Liver (tissue), 9 donors: ENCODE measurements around the gene EVI5. TPM values are rescaled to one million over a fixed set of nuclear protein-coding genes. Genes with fewer than 3 reads are reported as not detected.
A peak's percentile ranks its signal among the peaks of the same experiment; 100 is the strongest.

Experiments used
- DNase-seq: peaks from one replicate; pipeline ENCODE4 v3.0.0-alpha.2; 2017; ENCODE audit warnings: low spot score
- H3K27ac ChIP-seq, 2 donors: one replicate each; pipeline ENCODE4 v1.7.0; 2013; ENCODE audit warnings: inconsistent platforms in 2 of 2, low read length in 2 of 2, control low read depth in 1 of 2, low read depth in 1 of 2, mild to moderate bottlenecking in 1 of 2
- H3K27me3 ChIP-seq, 4 donors: one replicate each; pipeline versions ENCODE4 v1.6.1 to v1.7.0; 2013; ENCODE audit warnings: low read length in 3 of 4, inconsistent platforms in 1 of 4, mild to moderate bottlenecking in 1 of 4, moderate library complexity in 1 of 4; ENCODE audit not compliant: control insufficient read depth in 4 of 4, insufficient read depth in 4 of 4
- H3K36me3 ChIP-seq, 4 donors: one replicate each; pipeline versions ENCODE4 v1.6.1 to v1.7.0; 2013; ENCODE audit warnings: low read length in 3 of 4, mild to moderate bottlenecking in 3 of 4, low read depth in 1 of 4, moderate library complexity in 1 of 4; ENCODE audit not compliant: control insufficient read depth in 4 of 4, insufficient read depth in 3 of 4
- H3K4me1 ChIP-seq, 4 donors: one replicate each; pipeline versions ENCODE4 v1.6.1 to v1.7.0; 2013; ENCODE audit warnings: low read length in 3 of 4, mild to moderate bottlenecking in 3 of 4, moderate library complexity in 1 of 4; ENCODE audit not compliant: control insufficient read depth in 4 of 4, insufficient read depth in 4 of 4
- H3K4me3 ChIP-seq, 3 donors: one replicate each; pipeline versions ENCODE4 v1.6.1 to v1.7.0; 2013; ENCODE audit warnings: low read length in 3 of 3, control low read depth in 1 of 3, low read depth in 1 of 3, mild to moderate bottlenecking in 1 of 3
- H3K9ac ChIP-seq, 2 donors: one replicate each; pipeline ENCODE4 v1.7.0; 2013; ENCODE audit warnings: low read length in 2 of 2, mild to moderate bottlenecking in 2 of 2, moderate library complexity in 2 of 2, control low read depth in 1 of 2, low read depth in 1 of 2
- H3K9me3 ChIP-seq, 4 donors: one replicate each; pipeline versions ENCODE4 v1.6.1 to v1.7.0; 2013; ENCODE audit warnings: low read length in 3 of 4; ENCODE audit not compliant: control insufficient read depth in 4 of 4
- FOXA1 ChIP-seq: IDR thresholded peaks from 2 replicates; pipeline ENCODE4 v1.6.1; 2016; ENCODE audit warnings: antibody characterized with exemption
- FOXA2 ChIP-seq: IDR thresholded peaks from 2 replicates; pipeline ENCODE4 v1.6.1; 2016; ENCODE audit warnings: antibody characterized with exemption
- GABPA ChIP-seq, 2 donors: IDR thresholded peaks in 1 of 2; conservative IDR thresholded peaks in 1 of 2; 2 replicates each; pipeline ENCODE4 v1.6.1; 2016; ENCODE audit warnings: antibody characterized with exemption in 2 of 2, mild to moderate bottlenecking in 1 of 2, moderate library complexity in 1 of 2
- JUND ChIP-seq, 2 donors: IDR thresholded peaks; 2 replicates each; pipeline ENCODE4 v1.6.1; 2016; ENCODE audit warnings: antibody characterized with exemption in 2 of 2
- NR2F2 ChIP-seq: IDR thresholded peaks from 2 replicates; pipeline ENCODE4 v1.6.1; 2016; ENCODE audit warnings: antibody characterized with exemption
- RXRA ChIP-seq, 2 donors: IDR thresholded peaks; 2 replicates each; pipeline ENCODE4 v1.6.1; 2017 to 2018; ENCODE audit warnings: antibody characterized with exemption in 2 of 2, mild to moderate bottlenecking in 1 of 2
- SP1 ChIP-seq: IDR thresholded peaks from 2 replicates; pipeline ENCODE4 v1.6.1; 2018; ENCODE audit warnings: antibody characterized with exemption, mild to moderate bottlenecking
- TAF1 ChIP-seq: conservative IDR thresholded peaks from 2 replicates; pipeline ENCODE4 v1.6.1; 2016; ENCODE audit warnings: antibody characterized with exemption, mild to moderate bottlenecking
- ZBTB33 ChIP-seq: IDR thresholded peaks from 2 replicates; pipeline ENCODE4 v1.6.1; 2016; ENCODE audit warnings: antibody characterized with exemption
- WGBS: extraction: QIAGEN DNeasy Blood & Tissue Kit; methylation state at CpG from one replicate; pipeline ENCODE4 v1.1.7; 2013; 5-methylcytosine and 5-hydroxymethylcytosine counted together
- polyA plus RNA-seq, 2 donors: library from polyadenylated mRNA; stranded (reverse) in 1 of 2; unstranded in 1 of 2; fragments of 200-250 nt in 1 of 2; fragments of >200 nt in 1 of 2; fragmentation: Nextera tagmentation in 1 of 2; extraction: Ambion mirVana in 1 of 2; gene quantifications; one replicate each; pipeline versions ENCODE4 v1.2.1 to v1.2.3, GENCODE V29; 2013 to 2015
- total RNA-seq, 2 donors: library from RNA; depleted of rRNA; stranded (reverse); fragments of >200 nt; gene quantifications; one replicate each; pipeline ENCODE4 v1.2.3, GENCODE V29; 2014
- TF ChIP-seq, protein P1 (sequence below): IDR thresholded peaks from 2 replicates; pipeline ENCODE4 v1.6.1; 2016; ENCODE audit warnings: antibody characterized with exemption
- TF ChIP-seq, protein P2 (sequence below): fragments of 150-350 bp; IDR thresholded peaks from 2 replicates; pipeline ENCODE4 v1.5.1; 2017; ENCODE audit warnings: improper control_type of control experiment, low read depth, low read length; ENCODE audit not compliant: missing input control
- donor health status: healthy.
- donor health status: healthy.
- donor health status: healthy.
- donor health status: healthy.
- donor health status: healthy.

EVI5 gene
- total and polyA plus RNA-seq, 4 donors, result 4.0 to 35.9 (median 19.1) TPM

GRCh38 chr1:92480200-92480812, 304.6 kb downstream of the EVI5 start:
- no peaks in the 10 kb centered on the region for H3K36me3 ChIP-seq
- H3K27ac ChIP-seq, result no peak overlapping the region
- H3K9me3 ChIP-seq, result no peaks in the 10 kb centered on the region
- peaks cover 20 to 47% (median 39%) of the 10 kb centered on the region in 4 donors for H3K4me1 ChIP-seq
- DNase-seq, result no peak
- peaks cover 0 to 14% (median 3%) of the 10 kb centered on the region in 4 donors for H3K27me3 ChIP-seq
- 27% methylated on average over 59 of the region's 59 CpGs for whole genome bisulfite sequencing
- H3K4me3 ChIP-seq, result peak overlapping the region in 1 of 3 donors; percentile 15
- no peak for TF ChIP-seq NR2F2
- TF ChIP-seq FOXA1, result no peak
- TF ChIP-seq TAF1, result no peak
- TF ChIP-seq, protein P1, sequence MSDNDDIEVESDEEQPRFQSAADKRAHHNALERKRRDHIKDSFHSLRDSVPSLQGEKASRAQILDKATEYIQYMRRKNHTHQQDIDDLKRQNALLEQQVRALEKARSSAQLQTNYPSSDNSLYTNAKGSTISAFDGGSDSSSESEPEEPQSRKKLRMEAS, result no peak
- TF ChIP-seq GABPA (IDR thresholded peaks at IDR 0.05 in 1 of 2, conservative IDR thresholded peaks at IDR 0.05 in 1 of 2), result no peak
- no peak for TF ChIP-seq ZBTB33
- H3K9ac ChIP-seq, result no peak overlapping the region

GRCh38 chr1:92479587-92479986, 305.3 kb downstream of the EVI5 start:
- no peak overlapping the region for H3K4me3 ChIP-seq
- TF ChIP-seq JUND (IDR thresholded peaks at IDR 0.05) (no peak), ZBTB33 (no peak), RXRA (IDR thresholded peaks at IDR 0.05) (no peak), FOXA2 (no peak), SP1 (no peak)
- TF ChIP-seq, protein P2, sequence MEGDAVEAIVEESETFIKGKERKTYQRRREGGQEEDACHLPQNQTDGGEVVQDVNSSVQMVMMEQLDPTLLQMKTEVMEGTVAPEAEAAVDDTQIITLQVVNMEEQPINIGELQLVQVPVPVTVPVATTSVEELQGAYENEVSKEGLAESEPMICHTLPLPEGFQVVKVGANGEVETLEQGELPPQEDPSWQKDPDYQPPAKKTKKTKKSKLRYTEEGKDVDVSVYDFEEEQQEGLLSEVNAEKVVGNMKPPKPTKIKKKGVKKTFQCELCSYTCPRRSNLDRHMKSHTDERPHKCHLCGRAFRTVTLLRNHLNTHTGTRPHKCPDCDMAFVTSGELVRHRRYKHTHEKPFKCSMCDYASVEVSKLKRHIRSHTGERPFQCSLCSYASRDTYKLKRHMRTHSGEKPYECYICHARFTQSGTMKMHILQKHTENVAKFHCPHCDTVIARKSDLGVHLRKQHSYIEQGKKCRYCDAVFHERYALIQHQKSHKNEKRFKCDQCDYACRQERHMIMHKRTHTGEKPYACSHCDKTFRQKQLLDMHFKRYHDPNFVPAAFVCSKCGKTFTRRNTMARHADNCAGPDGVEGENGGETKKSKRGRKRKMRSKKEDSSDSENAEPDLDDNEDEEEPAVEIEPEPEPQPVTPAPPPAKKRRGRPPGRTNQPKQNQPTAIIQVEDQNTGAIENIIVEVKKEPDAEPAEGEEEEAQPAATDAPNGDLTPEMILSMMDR, result no peak
- TF ChIP-seq, protein P1, result no peak
- no peak overlapping the region for H3K9ac ChIP-seq
- no peaks in the 10 kb centered on the region for H3K9me3 ChIP-seq
- H3K4me1 ChIP-seq, result peaks cover 17 to 39% (median 32%) of the 10 kb centered on the region in 4 donors
- 92% methylated on average over 9 of the region's 9 CpGs for WGBS
- no peaks in the 10 kb centered on the region for H3K36me3 ChIP-seq
- no peak for DNase-seq
- H3K27ac ChIP-seq, result no peak overlapping the region
- H3K27me3 ChIP-seq, result peaks cover 0 to 14% (median 3%) of the 10 kb centered on the region in 4 donors
